Superior temporal gyrus (tissue), 1 donor: Measurements from ENCODE around the gene RPL35.

Source experiments
- DNase-seq: peaks from one replicate; pipeline ENCODE4 v3.0.0-alpha.2; 2016; ENCODE audit errors: extremely low spot score

RPL35 gene

GRCh38 chr9:124861342-124862229, at the start of gene RPL35, which contains the start of gene ARPC5L:
Gene RPL35, minus strand, starts transcription at chr9:124861957. Its CDS starts 45 bp downstream, at chr9:124861912.
Gene ARPC5L, plus strand, starts transcription at chr9:124862130. Its CDS starts 7,161 bp downstream, at chr9:124869291.
- peak; percentile 93 for DNase-seq

- no peak for DNase-seq
Measured at GRCh38 chr9:124908098-124908497, 46.3 kb upstream of the RPL35 start.

- DNase-seq, result no peak
Measured at GRCh38 chr9:124906966-124907365, 45.2 kb upstream of the RPL35 start.

- no peak for DNase-seq
Measured at GRCh38 chr9:124899845-124900244, 38.1 kb upstream of the RPL35 start.

GRCh38 chr9:124897570-124898460, 36.1 kb upstream of the RPL35 start:
- no peak for DNase-seq

- no peak for DNase-seq
Measured at GRCh38 chr9:124894741-124895170, 33.0 kb upstream of the RPL35 start.

- peak; percentile 78 for DNase-seq
Measured at GRCh38 chr9:124894035-124894740, 32.4 kb upstream of the RPL35 start.

- no peak for DNase-seq
Measured at GRCh38 chr9:124890179-124890578, 28.4 kb upstream of the RPL35 start.

- DNase-seq, result no peak
Measured at GRCh38 chr9:124889006-124889405, 27.2 kb upstream of the RPL35 start.

- no peak for DNase-seq
Measured at GRCh38 chr9:124887832-124888231, 26.1 kb upstream of the RPL35 start.

- no peak for DNase-seq
Measured at GRCh38 chr9:124886866-124887492, 25.2 kb upstream of the RPL35 start.

GRCh38 chr9:124886461-124886860, 24.7 kb upstream of the RPL35 start:
- no peak for DNase-seq

- DNase-seq, result no peak
Measured at GRCh38 chr9:124885551-124885950, 23.8 kb upstream of the RPL35 start.

- no peak for DNase-seq
Measured at GRCh38 chr9:124884376-124884775, 22.6 kb upstream of the RPL35 start.

GRCh38 chr9:124882231-124882630, 20.5 kb upstream of the RPL35 start:
- no peak for DNase-seq

- DNase-seq, result no peak
Measured at GRCh38 chr9:124881138-124881743, 19.5 kb upstream of the RPL35 start.

- peak; percentile 21 for DNase-seq
Measured at GRCh38 chr9:124880501-124880900, 18.7 kb upstream of the RPL35 start.

GRCh38 chr9:124879226-124879625, 17.5 kb upstream of the RPL35 start:
- no peak for DNase-seq

- no peak for DNase-seq
Measured at GRCh38 chr9:124878518-124878917, 16.8 kb upstream of the RPL35 start.

- DNase-seq, result no peak
Measured at GRCh38 chr9:124878021-124878420, 16.3 kb upstream of the RPL35 start.
